ENCODE data around the gene RAB3GAP1. TPM values are rescaled to one million over a fixed set of nuclear protein-coding genes. Genes with fewer than 3 reads are reported as not detected.

Gene RAB3GAP1
- total and polyA plus RNA-seq, 7 donors: 24.5 to 52.7 (median 38.5) TPM

DNA sequence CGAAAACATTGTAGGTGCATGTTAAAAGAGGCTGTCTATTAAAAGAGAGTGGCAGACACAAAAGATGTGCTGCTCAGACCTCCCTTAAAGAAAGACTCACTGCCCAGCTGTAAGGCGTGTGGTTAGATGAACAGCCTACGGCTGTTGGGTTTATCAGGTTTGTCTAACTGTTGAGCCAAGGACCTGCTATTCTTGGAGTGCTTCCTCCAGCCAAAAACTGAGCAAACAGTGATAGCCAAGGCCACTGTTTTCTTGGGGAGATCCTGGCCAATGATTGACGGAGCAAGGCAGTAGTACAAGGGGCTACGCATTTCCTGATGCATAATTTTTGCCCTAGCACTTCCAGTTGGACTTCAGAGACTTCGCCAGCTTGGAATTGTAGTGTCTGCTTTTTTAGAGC, 1.4 kb upstream of the RAB3GAP1 start:
- DNase-seq (no peak), ATAC-seq (no peak)
- Histone ChIP-seq H3K4me3 (no peak overlapping the region), H3K4me1 (peaks cover 26% of the 10 kb centered on the region), H3K36me3 (ENCODE audit: insufficient read depth in 1 of 2, low read depth in 1 of 2) (no peaks in the 10 kb centered on the region), H3K27ac (peak overlapping the region; percentile 27), H3K27me3 (ENCODE audit: insufficient read depth in 3 of 3, low read length in 2 of 3) (no peaks in the 10 kb centered on the region), H3K9me3 (no peaks in the 10 kb centered on the region)
- WGBS, 3 donors: 66 to 83% (median 71%) methylated on average over 6 of the region's 6 CpGs
- TF ChIP-seq, protein P1, sequence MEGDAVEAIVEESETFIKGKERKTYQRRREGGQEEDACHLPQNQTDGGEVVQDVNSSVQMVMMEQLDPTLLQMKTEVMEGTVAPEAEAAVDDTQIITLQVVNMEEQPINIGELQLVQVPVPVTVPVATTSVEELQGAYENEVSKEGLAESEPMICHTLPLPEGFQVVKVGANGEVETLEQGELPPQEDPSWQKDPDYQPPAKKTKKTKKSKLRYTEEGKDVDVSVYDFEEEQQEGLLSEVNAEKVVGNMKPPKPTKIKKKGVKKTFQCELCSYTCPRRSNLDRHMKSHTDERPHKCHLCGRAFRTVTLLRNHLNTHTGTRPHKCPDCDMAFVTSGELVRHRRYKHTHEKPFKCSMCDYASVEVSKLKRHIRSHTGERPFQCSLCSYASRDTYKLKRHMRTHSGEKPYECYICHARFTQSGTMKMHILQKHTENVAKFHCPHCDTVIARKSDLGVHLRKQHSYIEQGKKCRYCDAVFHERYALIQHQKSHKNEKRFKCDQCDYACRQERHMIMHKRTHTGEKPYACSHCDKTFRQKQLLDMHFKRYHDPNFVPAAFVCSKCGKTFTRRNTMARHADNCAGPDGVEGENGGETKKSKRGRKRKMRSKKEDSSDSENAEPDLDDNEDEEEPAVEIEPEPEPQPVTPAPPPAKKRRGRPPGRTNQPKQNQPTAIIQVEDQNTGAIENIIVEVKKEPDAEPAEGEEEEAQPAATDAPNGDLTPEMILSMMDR (IDR thresholded peaks at IDR 0.05): no peak
- intact Hi-C loops (cut with DNase I): loop anchor here in 1 of 2 donors (5.0 kb wide), 1 partner anchor 43 kb away; no protein-coding TSS in a partner anchor

GRCh38 chr2:135052997-135053474, 944 bp downstream of the RAB3GAP1 start:
- TF ChIP-seq, protein P1 (IDR thresholded peaks at IDR 0.05): no peak
- Histone ChIP-seq H3K9me3 (no peaks in the 10 kb centered on the region), H3K4me3 (peak overlapping the region; percentile 85), H3K36me3 (ENCODE audit: insufficient read depth in 1 of 2, low read depth in 1 of 2) (peaks cover 0 to 4% of the 10 kb centered on the region in 2 donors), H3K27ac (peak overlapping the region; percentile 95), H3K27me3 (ENCODE audit: insufficient read depth in 3 of 3, low read length in 2 of 3) (no peaks in the 10 kb centered on the region), H3K4me1 (peaks cover 40% of the 10 kb centered on the region)
- ATAC-seq: peak in 3 of 4 donors; percentile 40 to 51 (median 43)
- intact Hi-C loops (cut with DNase I): loop anchor here in 1 of 2 donors (1.0 to 5.0 kb wide), 2 partner anchors 46 to 135 kb away; partner anchors contain the start of gene CCNT2
- no peak for DNase-seq
- 4 to 10% (median 5%) methylated on average over 15 of the region's 15 CpGs for WGBS, 3 donors

DNA sequence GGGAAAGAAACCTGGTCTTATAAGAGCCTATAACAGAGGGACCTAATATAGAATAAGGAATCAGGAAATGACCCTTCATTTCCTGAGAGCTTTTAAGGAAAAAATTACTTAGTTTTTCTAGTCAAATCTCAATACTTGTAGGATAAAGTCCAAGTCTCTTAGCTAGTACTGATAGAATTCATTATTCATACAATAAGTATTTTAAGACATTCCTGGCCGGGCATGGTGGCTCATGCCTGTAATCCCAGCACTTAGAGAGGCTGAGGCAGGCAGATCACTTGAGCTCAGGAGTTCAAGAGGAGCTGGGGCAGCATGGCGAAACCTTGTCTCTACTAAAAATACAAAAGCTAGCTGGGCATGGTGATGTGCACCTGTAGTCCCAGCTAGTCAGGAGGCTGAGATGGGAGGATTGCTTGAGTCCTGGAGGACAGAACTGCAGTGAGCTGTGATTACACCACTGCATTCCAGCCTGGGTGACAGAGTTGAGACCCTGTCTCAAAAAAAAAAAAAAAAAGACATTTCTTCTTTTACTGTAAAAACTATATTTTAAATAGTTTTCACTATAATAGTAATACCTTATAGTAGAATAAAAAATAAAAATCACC, 3.2 kb downstream of the RAB3GAP1 start:
- Histone ChIP-seq H3K27ac (peak overlapping the region; percentile 34), H3K4me1 (peaks cover 45% of the 10 kb centered on the region), H3K4me3 (no peak overlapping the region), H3K9me3 (no peaks in the 10 kb centered on the region), H3K36me3 (ENCODE audit: insufficient read depth in 1 of 2, low read depth in 1 of 2) (peaks cover 0 to 6% of the 10 kb centered on the region in 2 donors), H3K27me3 (ENCODE audit: insufficient read depth in 3 of 3, low read length in 2 of 3) (no peaks in the 10 kb centered on the region)
- 48 to 73% (median 66%) methylated on average over 2 of the region's 2 CpGs for WGBS, 3 donors
- DNase-seq (no peak), ATAC-seq (peak in 1 of 4 donors; percentile 23)
- intact Hi-C loops (cut with DNase I): no loop called here
- TF ChIP-seq, protein P1 (IDR thresholded peaks at IDR 0.05): no peak

- peaks cover 0 to 21% of the 10 kb centered on the region in 2 donors for H3K36me3 ChIP-seq (ENCODE audit: insufficient read depth in 1 of 2, low read depth in 1 of 2)
- ATAC-seq (no peak), DNase-seq (no peak)
- intact Hi-C loops (cut with DNase I): no loop called here
- TF ChIP-seq, protein P1 (IDR thresholded peaks at IDR 0.05): no peak
- no peak overlapping the region for H3K4me3 ChIP-seq
- H3K27me3 ChIP-seq (ENCODE audit: insufficient read depth in 3 of 3, low read length in 2 of 3): no peaks in the 10 kb centered on the region
- no peaks in the 10 kb centered on the region for H3K9me3 ChIP-seq
- H3K27ac ChIP-seq: no peak overlapping the region
- peaks cover 43% of the 10 kb centered on the region for H3K4me1 ChIP-seq
These were observed 4.7 kb downstream of the RAB3GAP1 start for GRCh38 chr2:135056790-135057189.

GRCh38 chr2:135059577-135059976, 7.5 kb downstream of the RAB3GAP1 start:
- no peak for DNase-seq
- peaks cover 30% of the 10 kb centered on the region for H3K4me1 ChIP-seq
- TF ChIP-seq, protein P1 (IDR thresholded peaks at IDR 0.05): no peak
- no peaks in the 10 kb centered on the region for H3K27me3 ChIP-seq (ENCODE audit: insufficient read depth in 3 of 3, low read length in 2 of 3)
- H3K36me3 ChIP-seq (ENCODE audit: insufficient read depth in 1 of 2, low read depth in 1 of 2): peaks cover 0 to 27% of the 10 kb centered on the region in 2 donors
- intact Hi-C loops (cut with DNase I): no loop called here
- no peaks in the 10 kb centered on the region for H3K9me3 ChIP-seq
- ATAC-seq: no peak
- H3K27ac ChIP-seq: no peak overlapping the region
- no peak overlapping the region for H3K4me3 ChIP-seq
